PC-3 (cell line): ENCODE results near the gene SRCAP.

ENCODE experiments used
- EZH2 ChIP-seq: fragments of 300-600 bp; sonication (generic); IDR thresholded peaks from one replicate; pipeline ENCODE4 v1.6.1; 2017; ENCODE audit warnings: antibody characterized with exemption, mild to moderate bottlenecking, low read length; ENCODE audit not compliant: unreplicated experiment
- EZH2phosphoT487 ChIP-seq: fragments of 300-600 bp; sonication (generic); IDR thresholded peaks from 2 replicates; pipeline ENCODE4 v1.6.1; 2018; ENCODE audit warnings: mild to moderate bottlenecking, antibody characterized with exemption, low read length, borderline replicate concordance
- TF ChIP-seq, protein P1 (sequence below): fragments of 300-600 bp; sonication (generic); conservative IDR thresholded peaks from 2 replicates; pipeline ENCODE4 v1.5.1; 2017; ENCODE audit warnings: antibody characterized with exemption, low read depth, mild to moderate bottlenecking, low read length

DNA sequence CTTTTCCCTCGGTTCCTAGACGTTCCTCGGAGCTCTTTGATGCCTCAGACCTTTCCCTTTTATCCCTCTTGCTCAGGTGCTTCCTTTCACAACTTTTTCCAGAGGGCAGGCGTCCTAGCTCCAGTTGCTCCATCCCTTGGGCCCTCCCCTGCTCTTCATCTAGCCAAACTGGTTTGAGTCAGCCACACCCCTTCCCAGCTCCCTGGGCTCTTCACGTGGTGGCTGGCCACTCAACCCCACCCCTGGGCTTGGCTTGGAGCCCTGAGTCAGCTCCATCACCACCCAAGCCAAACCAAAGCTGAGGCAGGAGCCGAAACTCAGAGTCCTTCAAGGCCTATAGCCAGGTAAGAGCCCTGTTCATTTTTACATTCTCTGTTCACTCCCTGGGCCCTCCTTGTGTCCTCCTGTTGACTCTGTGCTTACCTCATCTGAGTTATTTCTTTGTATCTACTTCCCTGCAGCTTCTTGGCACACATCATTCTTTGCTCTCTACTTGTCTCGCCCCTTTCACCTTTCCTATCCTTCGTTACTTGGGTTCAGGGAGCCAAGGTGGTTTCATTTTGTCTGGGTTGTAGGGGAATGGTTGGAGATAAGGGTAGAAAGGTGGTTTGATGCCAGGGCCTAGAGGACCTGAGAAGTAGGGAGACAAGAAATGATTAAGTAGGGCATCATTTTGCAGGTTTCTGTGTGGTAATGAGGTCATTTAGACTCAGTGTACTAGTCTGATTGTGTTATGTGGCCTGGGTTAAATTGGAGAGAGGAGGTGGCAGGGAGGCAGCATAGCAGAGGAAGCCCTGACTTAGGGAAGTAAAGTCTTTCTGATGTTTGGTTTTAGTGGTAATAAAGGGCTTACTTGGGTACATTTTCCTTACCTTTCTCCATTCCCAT lies 41.6 kb downstream of the SRCAP start:
- TF ChIP-seq, protein P1, sequence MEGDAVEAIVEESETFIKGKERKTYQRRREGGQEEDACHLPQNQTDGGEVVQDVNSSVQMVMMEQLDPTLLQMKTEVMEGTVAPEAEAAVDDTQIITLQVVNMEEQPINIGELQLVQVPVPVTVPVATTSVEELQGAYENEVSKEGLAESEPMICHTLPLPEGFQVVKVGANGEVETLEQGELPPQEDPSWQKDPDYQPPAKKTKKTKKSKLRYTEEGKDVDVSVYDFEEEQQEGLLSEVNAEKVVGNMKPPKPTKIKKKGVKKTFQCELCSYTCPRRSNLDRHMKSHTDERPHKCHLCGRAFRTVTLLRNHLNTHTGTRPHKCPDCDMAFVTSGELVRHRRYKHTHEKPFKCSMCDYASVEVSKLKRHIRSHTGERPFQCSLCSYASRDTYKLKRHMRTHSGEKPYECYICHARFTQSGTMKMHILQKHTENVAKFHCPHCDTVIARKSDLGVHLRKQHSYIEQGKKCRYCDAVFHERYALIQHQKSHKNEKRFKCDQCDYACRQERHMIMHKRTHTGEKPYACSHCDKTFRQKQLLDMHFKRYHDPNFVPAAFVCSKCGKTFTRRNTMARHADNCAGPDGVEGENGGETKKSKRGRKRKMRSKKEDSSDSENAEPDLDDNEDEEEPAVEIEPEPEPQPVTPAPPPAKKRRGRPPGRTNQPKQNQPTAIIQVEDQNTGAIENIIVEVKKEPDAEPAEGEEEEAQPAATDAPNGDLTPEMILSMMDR, result no peak
- no peak for TF ChIP-seq EZH2phosphoT487
- TF ChIP-seq EZH2, result no peak
